ENCODE measurements around the gene ZNF714.

ZNF714 gene

Small RNA genes lying within 50 kb of the gene (small RNA-seq; reads per million reads assigned to genes)
- 2.9 reads per million, percentile 12 among the genes with 10 or more reads in this experiment for gene RNA5SP469 (ENCODE audit: low read depth)

Measured in mesenchymal stem cell (in vitro differentiated cells and primary cell).